Activated T-cell treated with anti-CD3 and anti-CD28 coated beads for 1 hour (primary cell): ENCODE measurements around the gene CIAO3.
"Not testable (repeated sequence)": the region's sequence is repeated elsewhere in the genome, so short reads cannot be mapped to it uniquely, and the experiment has no call there.

ENCODE experiments used
- DNase-seq: peaks from one replicate; pipeline ENCODE4 v3.0.0-alpha.2; 2020; ENCODE audit warnings: low read depth

Gene CIAO3

DNA sequence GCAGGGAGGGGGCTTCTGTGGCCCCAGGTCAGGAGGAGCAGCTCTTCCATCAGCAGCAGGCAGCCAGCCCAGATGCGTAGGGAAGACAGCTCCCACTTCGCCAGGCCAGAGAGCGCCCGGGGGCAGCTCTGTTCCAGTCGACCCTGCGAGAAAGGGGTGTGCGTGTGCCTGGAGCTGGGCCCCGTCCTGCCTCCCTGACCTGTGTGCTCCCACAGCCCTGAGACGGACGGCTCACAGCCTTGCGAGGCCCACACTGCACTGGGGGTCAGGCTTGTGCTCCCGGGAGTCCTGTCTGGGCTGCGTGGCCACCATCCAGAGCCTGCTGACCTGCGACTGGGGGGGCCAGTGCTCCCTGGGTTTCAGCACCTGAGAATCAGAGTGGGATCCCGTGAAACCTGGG, 19.3 kb upstream of the CIAO3 start:
- DNase-seq: no peak

DNA sequence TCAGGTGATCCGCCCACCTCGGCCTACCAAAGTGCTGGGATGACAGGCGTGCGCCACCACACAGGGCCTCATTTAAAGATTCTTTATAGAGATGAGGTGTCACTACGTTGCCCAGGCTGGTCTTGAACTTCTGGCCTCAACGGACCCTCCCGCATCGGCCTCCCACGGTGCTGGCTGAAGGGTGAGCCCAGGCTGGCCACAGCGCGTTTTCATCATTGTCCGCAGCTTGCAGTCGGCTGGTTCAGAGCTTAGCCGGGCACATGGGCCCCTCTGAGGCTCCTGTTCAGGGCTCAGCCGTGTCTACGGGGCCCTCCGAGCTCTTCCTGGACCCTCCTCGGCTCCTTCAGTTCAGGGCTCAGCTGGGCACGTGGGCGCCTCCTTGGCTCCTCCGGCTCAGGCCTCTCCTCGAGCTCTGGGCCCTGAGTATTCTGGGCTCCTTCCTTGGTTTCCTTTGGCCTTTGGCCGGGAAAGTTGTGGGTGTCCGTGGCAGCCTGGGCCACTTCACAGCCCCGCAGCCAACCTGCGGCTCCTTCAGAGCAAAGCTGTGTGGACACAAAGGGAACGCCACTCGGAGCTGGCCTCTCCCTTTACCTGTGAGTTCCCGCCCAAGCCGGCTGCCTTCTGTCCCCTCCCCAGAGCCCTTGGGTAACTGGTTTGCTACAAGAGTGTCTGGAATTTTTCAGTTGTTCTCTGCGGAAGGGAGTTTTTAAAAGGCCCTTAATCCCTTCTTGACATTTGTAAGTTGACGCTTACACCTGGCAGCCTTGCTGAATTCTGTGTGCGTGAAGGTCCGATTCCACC, 18.5 kb upstream of the CIAO3 start:
- DNase-seq: no peak

DNA sequence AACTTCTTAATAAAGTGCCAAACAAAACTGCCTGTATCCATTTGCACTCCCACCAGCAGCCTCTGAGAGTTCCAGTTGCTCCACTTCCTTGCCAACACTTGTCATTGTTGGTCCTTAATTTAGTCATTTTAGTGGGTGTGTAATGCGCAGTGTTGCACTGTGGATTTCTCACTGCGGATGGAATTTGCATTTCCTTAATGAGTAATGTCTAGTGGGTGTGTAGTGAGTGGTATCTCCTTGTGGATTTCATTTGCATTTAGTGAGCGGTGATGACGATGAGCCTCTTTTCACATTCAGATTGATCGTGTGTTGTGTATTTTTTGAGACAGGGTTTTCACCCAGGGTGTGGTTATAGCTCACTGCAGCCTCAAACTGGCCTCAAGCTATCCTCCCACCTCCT, 15.6 kb upstream of the CIAO3 start:
- no peak for DNase-seq

DNA sequence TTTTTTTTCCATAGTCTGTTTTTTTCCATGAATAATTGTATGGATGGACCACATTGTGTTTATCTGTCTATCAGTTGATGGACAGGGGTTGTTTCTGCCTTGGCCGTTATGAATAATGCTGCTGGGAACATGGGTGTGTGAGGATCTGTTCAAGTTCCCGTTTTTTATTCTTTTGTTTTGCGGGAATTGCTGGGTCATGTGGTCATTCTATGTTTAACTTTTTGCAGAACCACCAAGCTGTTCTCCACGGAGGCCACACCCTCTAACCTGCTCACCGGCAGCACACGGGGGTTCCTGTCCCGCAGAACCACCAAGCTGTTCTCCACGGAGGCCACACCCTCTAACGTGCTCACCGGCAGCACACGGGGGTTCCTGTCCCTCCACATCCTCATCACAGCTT, 13.9 kb upstream of the CIAO3 start:
- DNase-seq: no peak

DNA sequence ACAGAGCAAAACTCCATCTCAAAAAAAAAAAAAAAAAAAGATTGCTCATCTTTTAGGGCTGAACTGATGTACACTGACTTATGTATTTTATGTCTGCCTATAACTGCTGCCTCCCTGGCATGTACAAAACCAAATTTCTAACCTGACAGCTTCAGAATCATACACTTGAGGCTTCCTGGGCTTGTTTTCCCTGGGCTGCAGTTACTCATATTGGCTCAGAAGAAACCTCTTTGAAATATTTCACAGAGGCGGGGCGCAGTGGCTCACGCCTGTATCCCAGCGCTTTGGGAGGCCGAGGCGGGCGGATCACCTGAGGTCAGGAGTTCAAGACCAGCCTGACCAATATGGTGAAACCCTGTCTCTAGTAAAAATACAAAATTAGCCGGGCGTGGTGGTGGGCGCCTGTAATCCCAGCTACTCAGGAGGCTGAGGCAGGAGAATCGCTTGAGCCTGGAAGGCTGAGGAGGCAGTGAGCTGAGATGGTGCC, 13.4 kb upstream of the CIAO3 start:
- DNase-seq: not testable (repeated sequence)

DNA sequence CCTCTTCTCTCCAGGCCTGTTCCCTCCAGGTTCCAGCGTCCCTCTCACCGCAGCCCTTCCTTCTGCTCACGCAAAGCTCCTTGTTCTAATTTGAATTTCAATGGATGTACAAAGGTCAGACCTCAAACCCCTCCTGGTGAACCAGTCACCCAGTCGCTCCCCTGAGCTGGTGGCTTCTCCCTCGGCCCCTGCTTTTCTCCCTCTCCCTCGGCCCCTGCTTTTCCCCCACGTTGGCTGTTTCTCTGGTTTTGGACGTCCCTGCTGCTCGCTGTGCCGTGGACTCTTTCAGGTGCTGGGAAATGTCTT, 11.2 kb upstream of the CIAO3 start:
- DNase-seq: no peak

DNA sequence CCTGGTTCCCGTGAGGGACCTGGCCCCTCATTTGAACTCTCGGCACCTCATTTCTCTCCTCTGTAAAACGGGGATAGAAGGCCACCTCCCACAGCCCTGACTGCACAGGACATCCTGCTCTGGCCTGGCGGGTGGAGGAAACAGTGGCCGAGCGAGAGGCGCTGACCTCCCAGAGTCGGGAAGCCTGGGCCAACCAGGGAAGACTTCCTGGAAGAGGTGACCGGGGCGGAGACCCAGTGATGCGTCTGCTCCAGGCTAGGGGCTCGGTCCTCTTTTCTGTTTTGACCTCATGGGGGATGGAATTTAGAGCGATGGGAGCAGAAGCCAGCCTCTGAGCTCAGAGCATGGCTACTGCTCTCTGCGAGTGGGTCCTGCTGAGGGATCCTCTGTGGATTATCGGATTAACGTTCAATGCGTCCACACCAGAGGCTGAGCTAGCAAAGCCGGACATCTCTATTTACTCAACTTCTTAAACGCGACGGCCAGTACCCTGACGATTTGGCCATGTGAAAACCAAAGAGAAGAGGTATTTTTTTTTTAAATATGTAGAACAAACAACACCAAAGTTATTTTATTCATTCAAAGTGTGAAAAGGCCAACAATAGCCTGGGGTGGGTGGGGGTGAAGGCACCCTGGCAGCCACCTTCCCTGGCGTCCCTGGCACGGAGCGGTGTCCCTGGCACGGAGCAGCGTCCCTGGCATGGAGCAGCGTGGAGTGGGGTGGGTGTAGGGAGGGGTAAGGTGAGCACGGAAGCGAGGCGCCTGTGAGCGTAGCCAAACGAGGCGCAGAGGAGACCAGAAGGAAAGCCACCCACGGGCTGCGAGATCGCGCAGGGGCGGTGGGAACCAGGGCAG, 10.6 kb upstream of the CIAO3 start:
- no peak for DNase-seq

DNA sequence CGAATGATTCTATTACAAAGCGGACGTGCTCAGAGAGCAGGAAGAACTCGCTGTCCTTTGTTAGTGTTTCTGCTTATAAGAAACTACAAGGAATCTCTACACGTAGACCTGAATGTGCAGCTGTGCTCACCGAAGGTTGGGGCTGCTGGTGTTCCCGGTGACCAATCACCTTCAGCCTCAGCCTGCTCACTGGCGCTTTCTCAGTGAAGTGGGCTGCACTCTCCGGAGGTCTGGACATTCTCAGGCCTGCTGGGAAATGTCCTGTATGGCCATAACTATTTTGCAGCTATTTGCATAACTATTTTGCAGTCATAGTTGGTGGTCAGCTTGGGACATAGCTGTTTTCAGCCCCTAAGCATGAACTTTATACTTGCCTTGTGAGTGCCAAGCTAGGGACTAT, 9.7 kb upstream of the CIAO3 start:
- DNase-seq: no peak

DNA sequence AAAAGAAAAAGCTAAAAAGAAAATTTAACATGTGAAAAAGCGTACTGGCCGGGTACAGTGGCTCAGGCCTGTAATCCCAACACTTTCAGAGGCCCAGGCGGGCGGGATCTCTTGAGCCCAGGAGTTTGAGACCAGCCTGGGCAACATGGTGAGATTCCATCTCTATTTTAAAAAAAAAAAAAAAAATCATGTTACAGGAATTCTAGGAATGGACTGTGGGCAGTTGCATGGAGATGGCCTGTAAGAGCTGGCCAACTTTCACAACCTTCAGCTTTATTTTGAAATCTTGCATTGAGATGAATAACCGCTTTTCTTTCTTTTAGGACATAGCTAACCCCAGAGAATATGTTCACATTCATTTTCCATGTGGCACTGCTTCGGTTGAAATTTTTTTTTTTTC, 8.2 kb upstream of the CIAO3 start:
- DNase-seq: no peak

DNA sequence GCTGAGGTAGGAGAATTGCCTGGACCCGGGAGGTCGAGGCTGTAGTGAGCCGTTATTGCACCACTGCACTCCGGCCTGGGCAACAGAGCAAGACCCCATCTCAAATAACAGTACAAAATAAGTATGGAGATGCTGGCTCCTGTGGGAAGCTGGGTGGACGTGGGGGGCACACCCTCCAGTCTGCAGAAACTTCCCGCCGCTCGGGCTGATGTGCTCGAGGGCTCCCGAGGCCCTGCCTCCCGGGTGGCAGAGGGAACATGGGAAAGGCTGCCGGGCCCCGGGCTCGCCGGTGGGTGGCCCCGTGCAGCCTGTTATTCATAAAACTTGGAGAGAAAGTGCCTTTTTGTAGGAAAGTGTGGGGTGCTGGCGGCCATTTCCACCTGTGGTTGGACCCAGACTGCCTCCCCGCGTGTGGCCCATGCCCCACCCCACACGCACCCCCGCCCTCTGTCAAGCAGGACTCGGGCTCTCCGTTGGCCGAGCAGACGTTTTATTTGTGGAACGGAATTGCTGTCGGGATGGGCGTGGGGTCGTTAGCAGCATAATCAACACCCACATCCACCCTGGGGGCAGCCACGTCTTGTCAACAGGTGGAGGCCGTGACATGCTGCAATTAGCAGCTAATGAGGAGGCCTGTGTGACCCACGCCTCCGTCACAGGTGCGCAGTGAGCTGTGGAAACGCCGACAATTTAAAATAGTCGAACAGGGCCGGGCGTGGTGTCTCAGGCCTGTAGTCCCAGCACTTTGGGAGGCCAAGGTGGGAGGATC, 7.4 kb upstream of the CIAO3 start:
- DNase-seq: no peak

DNA sequence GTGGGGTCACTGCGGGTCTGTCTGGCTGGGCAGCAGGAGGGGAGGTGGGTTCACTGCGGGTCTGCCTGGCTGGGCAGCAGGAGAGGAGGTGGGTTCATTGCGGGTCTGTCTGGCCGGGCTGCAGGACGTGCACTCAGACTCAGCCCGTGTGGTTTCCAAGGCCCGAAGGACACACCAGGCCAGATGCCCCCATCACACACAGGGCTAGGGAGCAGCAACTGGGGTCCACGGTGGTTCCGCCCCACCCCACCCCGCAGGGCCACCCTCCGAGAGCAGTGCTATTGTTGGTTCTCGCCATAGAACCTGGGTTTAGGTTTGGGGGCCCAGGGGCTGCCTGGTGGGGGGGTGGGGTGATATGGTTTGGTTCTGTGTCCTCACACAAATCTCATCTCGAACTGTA, 5.8 kb upstream of the CIAO3 start:
- no peak for DNase-seq

DNA sequence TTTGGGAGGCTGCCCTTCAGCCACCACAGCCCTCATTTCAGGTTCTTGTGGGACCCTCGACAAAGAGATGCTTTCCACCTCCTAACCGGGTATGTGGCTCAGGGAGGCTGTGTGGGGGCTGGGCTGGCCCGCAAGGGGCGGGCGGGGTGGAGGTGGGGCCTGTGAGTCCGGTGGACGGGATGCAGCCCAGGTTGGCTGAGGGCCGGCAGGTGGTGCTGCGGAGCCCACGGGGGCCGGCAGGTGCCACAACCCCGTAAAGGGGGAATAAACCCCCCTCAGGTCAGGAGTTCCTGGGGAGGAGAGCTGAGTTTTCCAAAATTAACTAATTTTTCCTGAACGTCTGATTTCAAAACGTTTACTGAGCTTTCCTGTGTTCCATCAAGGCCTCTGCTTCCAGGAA, 4.9 kb upstream of the CIAO3 start:
- no peak for DNase-seq

DNA sequence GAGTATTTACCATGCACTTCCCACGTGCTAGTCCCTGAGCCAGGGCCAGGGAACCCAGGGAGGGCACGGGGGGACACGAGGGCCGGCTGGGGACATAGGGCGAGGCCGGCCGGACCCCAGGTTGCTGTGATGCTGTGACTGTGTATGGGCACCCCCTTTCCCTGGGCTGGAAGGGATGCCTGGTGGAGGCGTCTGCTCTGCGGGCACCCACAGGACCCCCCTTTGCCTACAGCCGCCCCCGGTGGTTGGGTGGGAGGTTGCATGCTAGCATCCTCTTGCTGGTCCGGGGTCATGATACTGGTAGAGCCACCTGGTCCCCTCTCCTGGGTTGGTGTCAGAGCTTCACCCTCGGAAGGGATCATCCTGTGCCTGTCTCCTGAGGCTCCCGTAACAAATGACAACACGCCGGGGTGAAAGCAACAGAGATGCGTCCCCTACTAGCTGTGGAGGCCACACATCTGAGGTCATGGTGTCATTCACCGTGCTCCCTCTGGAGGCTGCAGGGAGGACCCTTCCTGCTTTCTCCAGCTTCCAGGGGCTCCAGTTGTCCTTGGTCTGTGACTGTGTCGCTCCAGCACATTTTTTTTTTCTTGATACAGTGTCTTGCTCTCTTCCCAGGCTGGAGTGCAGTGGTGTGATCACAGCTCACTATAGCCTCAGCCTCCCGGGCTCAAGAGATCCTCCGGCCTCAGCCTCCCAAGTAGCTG, 3.1 kb upstream of the CIAO3 start:
- DNase-seq: no peak

DNA sequence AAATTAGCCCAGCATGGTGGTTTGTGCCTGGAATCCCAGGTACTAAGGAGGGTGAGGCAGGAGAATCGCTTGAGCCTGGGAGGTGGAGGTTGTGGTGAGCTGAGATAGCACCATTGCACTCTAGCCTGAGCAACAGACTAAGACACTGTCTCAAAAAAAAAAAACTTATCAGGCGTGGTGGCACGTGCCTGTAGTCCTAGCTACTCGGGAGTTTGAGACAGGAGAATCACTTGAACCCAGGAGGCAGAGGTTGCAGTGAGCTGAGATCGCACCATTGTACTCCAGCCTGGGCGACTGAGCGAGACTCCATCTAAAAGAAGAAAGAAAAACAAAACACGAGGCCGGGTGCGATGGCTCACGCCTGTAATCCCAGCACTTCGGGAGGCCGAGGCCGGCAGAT, 2.1 kb upstream of the CIAO3 start:
- DNase-seq: not testable (repeated sequence)

DNA sequence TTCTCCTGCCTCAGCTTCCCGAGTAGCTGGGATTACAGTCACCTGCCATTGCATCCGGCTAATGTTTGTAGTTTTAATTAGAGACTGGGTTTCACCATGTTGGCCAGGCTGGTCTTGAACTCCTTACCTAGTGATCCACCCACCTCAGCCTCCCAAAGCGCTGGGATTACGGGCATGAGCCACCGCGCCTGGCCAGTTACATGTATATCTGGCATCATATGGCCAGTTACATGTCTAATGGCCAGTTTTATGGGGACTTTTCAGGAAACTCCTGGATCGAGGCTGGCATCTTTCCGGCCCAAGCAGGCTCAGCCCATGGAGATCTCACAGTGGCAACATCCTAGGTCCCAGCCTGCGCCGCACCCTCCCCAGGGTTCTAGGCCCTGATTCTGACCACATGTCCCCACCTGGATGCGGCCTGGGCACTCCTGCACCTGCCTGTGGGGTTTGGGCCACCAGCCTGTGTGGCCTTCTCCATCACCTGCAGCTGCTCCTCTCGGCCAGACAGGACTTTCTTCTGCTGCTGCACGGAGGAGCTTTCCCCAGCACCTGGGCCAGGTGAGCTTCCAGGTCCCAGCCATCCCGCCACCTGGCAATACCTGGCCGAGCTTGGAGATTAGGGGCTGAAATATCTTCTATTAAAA, 1.3 kb upstream of the CIAO3 start:
- no peak for DNase-seq

DNA sequence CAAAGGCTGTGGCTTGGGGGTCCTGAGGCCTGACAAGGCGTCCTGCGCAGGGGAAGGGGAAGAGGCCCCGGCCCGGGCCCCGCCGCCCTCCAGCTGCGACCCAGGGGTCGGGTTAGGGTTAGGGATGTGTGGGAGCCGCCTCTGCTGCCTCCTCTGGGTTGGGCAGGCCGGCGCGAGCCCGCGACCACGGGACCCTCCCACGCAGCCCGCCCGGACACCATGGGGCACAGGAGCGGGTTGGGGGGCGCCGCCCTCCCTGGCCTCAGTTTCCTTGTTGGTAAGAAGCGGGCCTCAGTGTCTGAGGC, 386 bp downstream of the CIAO3 start:
- DNase-seq: no peak

DNA sequence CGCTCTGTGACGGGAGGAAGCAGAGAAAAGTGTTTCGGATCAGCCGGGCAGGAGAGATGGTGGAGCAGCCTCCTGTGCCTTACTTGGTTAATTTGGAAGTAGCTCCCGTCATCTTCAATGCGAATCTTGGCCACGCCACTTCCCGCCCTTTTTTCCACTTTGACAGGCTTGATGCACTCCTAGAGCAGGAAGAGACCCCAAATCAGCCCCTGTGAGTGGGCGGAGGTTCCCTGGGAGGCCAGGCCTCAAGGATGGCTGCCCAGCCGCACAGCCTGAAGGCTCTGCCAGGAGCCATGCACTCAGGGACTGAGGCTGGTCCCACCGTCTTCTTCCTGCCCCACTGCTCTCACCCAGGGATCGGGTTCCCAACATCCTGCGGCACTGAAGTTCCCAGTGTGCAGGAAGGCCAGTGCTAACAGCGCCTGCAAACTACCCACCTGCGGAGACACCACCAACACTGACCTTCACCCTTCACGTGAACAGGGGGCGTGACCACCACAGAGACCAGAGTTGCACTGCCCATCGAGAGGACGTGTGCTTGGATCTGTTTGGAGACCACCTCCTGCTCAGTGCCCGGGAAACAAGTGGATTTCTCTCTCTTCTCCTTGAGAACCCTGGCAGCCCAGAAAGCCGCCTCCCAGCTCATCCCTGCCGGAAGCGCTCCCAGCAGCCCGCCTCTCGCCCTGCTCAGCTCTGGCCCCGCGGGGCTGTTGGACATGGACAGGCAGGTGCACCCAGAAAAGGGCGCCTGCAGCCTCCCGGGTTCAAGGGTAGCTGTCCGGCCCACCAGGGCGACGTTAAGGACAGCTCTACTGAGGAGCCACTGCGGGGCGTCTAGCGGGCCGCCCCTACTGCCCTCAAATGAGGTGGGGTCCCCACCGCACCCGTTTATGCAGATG, 988 bp downstream of the CIAO3 start:
- DNase-seq: no peak

DNA sequence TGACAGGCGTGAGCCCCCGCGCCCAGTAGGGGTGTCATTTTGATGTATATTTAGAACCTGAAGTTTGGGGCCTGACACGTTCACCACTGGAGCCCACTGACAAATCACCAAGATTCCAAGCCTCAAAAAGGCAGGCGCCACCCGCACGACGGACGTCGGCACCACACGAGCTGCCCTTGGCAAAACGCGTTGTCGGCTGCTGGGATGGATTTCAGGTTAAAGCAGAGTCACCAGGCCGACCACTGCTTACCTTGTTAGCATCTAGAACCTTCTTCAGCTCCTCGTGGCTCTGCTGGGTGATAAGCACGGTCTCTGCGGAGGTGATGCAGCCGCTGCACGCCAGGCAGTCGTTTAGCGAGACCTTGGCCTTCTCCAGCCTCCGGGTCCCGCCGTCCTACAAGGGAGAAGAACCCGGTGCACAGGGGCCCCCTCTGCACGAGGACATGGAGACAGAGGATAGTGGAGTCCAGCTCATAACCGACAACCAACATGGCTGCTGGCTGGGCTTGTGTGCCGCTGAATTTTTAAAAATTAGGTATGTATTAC, 3.8 kb downstream of the CIAO3 start:
- no peak for DNase-seq

DNA sequence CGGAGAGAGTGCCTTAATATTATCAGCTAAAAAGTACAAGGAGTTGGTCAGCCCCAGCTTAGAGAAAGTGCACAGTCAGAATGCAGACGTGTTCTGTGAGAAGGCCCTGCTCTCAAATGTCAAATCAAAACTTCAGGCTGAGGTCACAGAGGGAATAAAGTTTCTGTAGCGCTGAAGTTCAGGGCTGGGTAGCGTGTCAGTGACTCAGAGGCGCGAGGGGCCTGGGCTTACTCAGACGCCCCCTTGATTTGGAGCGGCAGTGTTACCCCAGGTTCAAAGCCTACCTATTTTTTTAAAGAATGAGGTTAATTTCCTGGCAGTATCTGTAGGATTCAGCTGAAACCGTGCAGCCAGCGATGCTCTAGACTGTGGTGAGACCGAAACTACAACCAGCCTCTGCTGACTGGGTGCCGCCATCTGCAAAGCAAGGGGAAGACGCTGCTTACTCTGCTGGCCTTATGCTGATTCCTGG, 4.8 kb downstream of the CIAO3 start:
- DNase-seq: no peak
